Measurements from ENCODE around the gene AP5Z1.

Gene AP5Z1

GRCh38 chr7:4775250-4775847, at the start of gene AP5Z1:
Gene AP5Z1 (plus strand): TSS chr7:4775623. CDS start chr7:4775716, 93 bp downstream.
- DNase-seq (ENCODE audit: low spot score) = peak; percentile 100

- DNase-seq (ENCODE audit: low spot score) = no peak
Observed at GRCh38 chr7:4725850-4726450, 49.5 kb upstream of the AP5Z1 start.

GRCh38 chr7:4726566-4726965, 48.9 kb upstream of the AP5Z1 start:
- DNase-seq (ENCODE audit: low spot score) = no peak

- no peak for DNase-seq (ENCODE audit: low spot score)
Observed at GRCh38 chr7:4727914-4728705, 47.3 kb upstream of the AP5Z1 start.

GRCh38 chr7:4729266-4729665, 46.2 kb upstream of the AP5Z1 start:
- DNase-seq (ENCODE audit: low spot score) = no peak

GRCh38 chr7:4730276-4730675, 45.1 kb upstream of the AP5Z1 start:
- no peak for DNase-seq (ENCODE audit: low spot score)

- DNase-seq (ENCODE audit: low spot score) = no peak
Observed at GRCh38 chr7:4730971-4731370, 44.5 kb upstream of the AP5Z1 start.

GRCh38 chr7:4731803-4732202, 43.6 kb upstream of the AP5Z1 start:
- no peak for DNase-seq (ENCODE audit: low spot score)

- DNase-seq (ENCODE audit: low spot score) = no peak
Observed at GRCh38 chr7:4733936-4734528, 41.4 kb upstream of the AP5Z1 start.

- no peak for DNase-seq (ENCODE audit: low spot score)
Observed at GRCh38 chr7:4734587-4735345, 40.7 kb upstream of the AP5Z1 start.

- no peak for DNase-seq (ENCODE audit: low spot score)
Observed at GRCh38 chr7:4737300-4737699, 38.1 kb upstream of the AP5Z1 start.

GRCh38 chr7:4738711-4739527, 36.5 kb upstream of the AP5Z1 start:
- DNase-seq (ENCODE audit: low spot score) = no peak

GRCh38 chr7:4739528-4739992, 35.9 kb upstream of the AP5Z1 start:
- no peak for DNase-seq (ENCODE audit: low spot score)

GRCh38 chr7:4740796-4741195, 34.6 kb upstream of the AP5Z1 start:
- DNase-seq (ENCODE audit: low spot score) = no peak

- DNase-seq (ENCODE audit: low spot score) = no peak
Observed at GRCh38 chr7:4742051-4742573, 33.3 kb upstream of the AP5Z1 start.

GRCh38 chr7:4742852-4743251, 32.6 kb upstream of the AP5Z1 start:
- DNase-seq (ENCODE audit: low spot score) = no peak

GRCh38 chr7:4744391-4745264, 30.8 kb upstream of the AP5Z1 start:
- peak; percentile 94 for DNase-seq (ENCODE audit: low spot score)

GRCh38 chr7:4745265-4745919, 30.0 kb upstream of the AP5Z1 start:
- no peak for DNase-seq (ENCODE audit: low spot score)
